ENCODE results near the gene NT5DC1. TPM values are rescaled to one million over a fixed set of nuclear protein-coding genes. Genes with fewer than 3 reads are reported as not detected.

NT5DC1 gene
- total RNA-seq, 4 donors from 2014 or later = 7.0 to 15.4 (median 12.0) TPM

GRCh38 chr6:116251568-116252384 lies 151.1 kb downstream of the NT5DC1 start:
- DNase-seq (no peak), ATAC-seq (no peak)
- no peaks in the 10 kb centered on the region for H3K27me3 ChIP-seq
- in situ Hi-C loops (cut with MboI; ENCODE audit: low sequenced_read_pairs in 4 of 4) (no loop called here), intact Hi-C loops (cut with DNase I; ENCODE audit: low total_unique reads) (no loop called here)
- H3K4me1 ChIP-seq = peaks cover 22 to 30% of the 10 kb centered on the region in 2 donors
- H3K9me3 ChIP-seq = no peaks in the 10 kb centered on the region
- no peaks in the 10 kb centered on the region for H3K36me3 ChIP-seq
- no peak overlapping the region for H3K27ac ChIP-seq
- TF ChIP-seq POLR2A (IDR thresholded peaks at IDR 0.05) (no peak), CTCF (IDR thresholded peaks at IDR 0.05 in 4 of 5, conservative IDR thresholded peaks at IDR 0.05 in 1 of 5) (no peak)
- H3K4me3 ChIP-seq = no peak overlapping the region

GRCh38 chr6:116253188-116253504 lies 152.5 kb downstream of the NT5DC1 start:
- no peak for DNase-seq
- Histone ChIP-seq H3K9me3 (no peaks in the 10 kb centered on the region), H3K36me3 (no peaks in the 10 kb centered on the region), H3K27ac (peak overlapping the region; percentile 76 to 85 (median 81)), H3K4me1 (peaks cover 22 to 30% of the 10 kb centered on the region in 2 donors), H3K4me3 (peak overlapping the region; percentile 85 to 93 (median 91)), H3K27me3 (no peaks in the 10 kb centered on the region)
- ATAC-seq = peak in 1 of 2 donors; percentile 5
- TF ChIP-seq POLR2A (IDR thresholded peaks at IDR 0.05) (no peak), CTCF (IDR thresholded peaks at IDR 0.05 in 4 of 5, conservative IDR thresholded peaks at IDR 0.05 in 1 of 5) (no peak)
- intact Hi-C loops (cut with DNase I; ENCODE audit: low total_unique reads) = no loop called here
- in situ Hi-C loops (cut with MboI; ENCODE audit: low sequenced_read_pairs in 4 of 4) = no loop called here

GRCh38 chr6:116253505-116254296 lies 153.0 kb downstream of the NT5DC1 start, which contains the start of gene TSPYL4:
TSPYL4 (minus strand) TSS chr6:116254075; CDS start chr6:116254008, 67 bp downstream.
- peak within 1 kb of the TSS; percentile 85 to 93 (median 91) for H3K4me3 ChIP-seq
- no peaks in the 10 kb centered on the region for H3K36me3 ChIP-seq
- H3K27me3 ChIP-seq = no peaks in the 10 kb centered on the region
- TF ChIP-seq CTCF (IDR thresholded peaks at IDR 0.05 in 4 of 5, conservative IDR thresholded peaks at IDR 0.05 in 1 of 5) (no peak), POLR2A (IDR thresholded peaks at IDR 0.05) (peak; percentile 40 to 67)
- H3K4me1 ChIP-seq = peaks cover 22 to 30% of the 10 kb centered on the region in 2 donors
- ATAC-seq (peak; percentile 98 to 99), DNase-seq (peak; percentile 78 to 83)
- in situ Hi-C loops (cut with MboI; ENCODE audit: low sequenced_read_pairs in 4 of 4) (no loop called here), intact Hi-C loops (cut with DNase I; ENCODE audit: low total_unique reads) (loop anchor here (1.0 kb wide), 1 partner anchor 26 kb away; the partner anchor contains the start of gene TSPYL1)
- H3K9me3 ChIP-seq = no peaks in the 10 kb centered on the region
- peak within 1 kb of the TSS; percentile 76 to 85 (median 81) for H3K27ac ChIP-seq

GRCh38 chr6:116254297-116255056 lies 153.8 kb downstream of the NT5DC1 start:
- Histone ChIP-seq H3K4me1 (peaks cover 22 to 30% of the 10 kb centered on the region in 2 donors), H3K4me3 (peak overlapping the region; percentile 85 to 93 (median 91)), H3K27ac (peak overlapping the region; percentile 76 to 85 (median 81)), H3K36me3 (no peaks in the 10 kb centered on the region), H3K9me3 (no peaks in the 10 kb centered on the region), H3K27me3 (no peaks in the 10 kb centered on the region)
- DNase-seq = no peak
- TF ChIP-seq POLR2A (IDR thresholded peaks at IDR 0.05) (no peak), CTCF (IDR thresholded peaks at IDR 0.05 in 4 of 5, conservative IDR thresholded peaks at IDR 0.05 in 1 of 5) (no peak)
- intact Hi-C loops (cut with DNase I; ENCODE audit: low total_unique reads) (loop anchor here (1.0 kb wide), 1 partner anchor 25 kb away; the partner anchor contains the start of gene TSPYL1), in situ Hi-C loops (cut with MboI; ENCODE audit: low sequenced_read_pairs in 4 of 4) (no loop called here)
- peak in 1 of 2 donors; percentile 12 for ATAC-seq
